ENCODE results near the gene THRAP3. TPM values are rescaled to one million over a fixed set of nuclear protein-coding genes. Genes with fewer than 3 reads are reported as not detected.

Gene THRAP3
- total RNA-seq, 1 donor from 2014 or later, result 82.4 TPM

GRCh38 chr1:36327421-36328087 is 103.3 kb downstream of the THRAP3 start:
- Histone ChIP-seq H3K4me3 (ENCODE audit: low read depth, low read length) (no peak overlapping the region), H3K27me3 (ENCODE audit: control insufficient read depth, insufficient read depth, low read length) (no peaks in the 10 kb centered on the region), H3K36me3 (ENCODE audit: control insufficient read depth, insufficient read depth, low read length) (no peaks in the 10 kb centered on the region)
- no peak for TF ChIP-seq CTCF (IDR thresholded peaks at IDR 0.05; ENCODE audit: insufficient read depth, low read length, severe bottlenecking)
- FAIRE-seq (peak; percentile 93), DNase-seq (ENCODE audit: low read depth) (peak; percentile 82)

GRCh38 chr1:36328088-36328480 is 103.8 kb downstream of the THRAP3 start:
- no peak for TF ChIP-seq CTCF (IDR thresholded peaks at IDR 0.05; ENCODE audit: insufficient read depth, low read length, severe bottlenecking)
- H3K36me3 ChIP-seq (ENCODE audit: control insufficient read depth, insufficient read depth, low read length), result no peaks in the 10 kb centered on the region
- DNase-seq (ENCODE audit: low read depth), result no peak
- H3K4me3 ChIP-seq (ENCODE audit: low read depth, low read length), result no peak overlapping the region
- H3K27me3 ChIP-seq (ENCODE audit: control insufficient read depth, insufficient read depth, low read length), result no peaks in the 10 kb centered on the region
- FAIRE-seq, result no peak

GRCh38 chr1:36328713-36329112 is 104.5 kb downstream of the THRAP3 start:
- FAIRE-seq, result no peak

GRCh38 chr1:36329817-36330216 is 105.6 kb downstream of the THRAP3 start:
- no peak for TF ChIP-seq CTCF (IDR thresholded peaks at IDR 0.05; ENCODE audit: insufficient read depth, low read length, severe bottlenecking)
- H3K4me3 ChIP-seq (ENCODE audit: low read depth, low read length), result no peak overlapping the region
- H3K36me3 ChIP-seq (ENCODE audit: control insufficient read depth, insufficient read depth, low read length), result no peaks in the 10 kb centered on the region
- no peak for FAIRE-seq
- DNase-seq (ENCODE audit: low read depth), result no peak
- H3K27me3 ChIP-seq (ENCODE audit: control insufficient read depth, insufficient read depth, low read length), result no peaks in the 10 kb centered on the region

More at GRCh38 chr1:36328713-36329112, 104.5 kb downstream of the THRAP3 start:
- H3K4me3 ChIP-seq (ENCODE audit: low read depth, low read length), result no peak overlapping the region
- no peaks in the 10 kb centered on the region for H3K36me3 ChIP-seq (ENCODE audit: control insufficient read depth, insufficient read depth, low read length)
- DNase-seq (ENCODE audit: low read depth), result peak; percentile 21
- no peak for TF ChIP-seq CTCF (IDR thresholded peaks at IDR 0.05; ENCODE audit: insufficient read depth, low read length, severe bottlenecking)
- no peaks in the 10 kb centered on the region for H3K27me3 ChIP-seq (ENCODE audit: control insufficient read depth, insufficient read depth, low read length)

GRCh38 chr1:36330940-36331339 is 106.7 kb downstream of the THRAP3 start:
- no peak for TF ChIP-seq CTCF (IDR thresholded peaks at IDR 0.05; ENCODE audit: insufficient read depth, low read length, severe bottlenecking)
- DNase-seq (ENCODE audit: low read depth), result no peak
- H3K27me3 ChIP-seq (ENCODE audit: control insufficient read depth, insufficient read depth, low read length), result no peaks in the 10 kb centered on the region
- H3K36me3 ChIP-seq (ENCODE audit: control insufficient read depth, insufficient read depth, low read length), result no peaks in the 10 kb centered on the region
- no peak for FAIRE-seq
- no peak overlapping the region for H3K4me3 ChIP-seq (ENCODE audit: low read depth, low read length)

- Histone ChIP-seq H3K36me3 (ENCODE audit: control insufficient read depth, insufficient read depth, low read length) (peaks cover 15% of the 10 kb centered on the region), H3K27me3 (ENCODE audit: control insufficient read depth, insufficient read depth, low read length) (no peaks in the 10 kb centered on the region), H3K4me3 (ENCODE audit: low read depth, low read length) (no peak overlapping the region)
- no peak for TF ChIP-seq CTCF (IDR thresholded peaks at IDR 0.05; ENCODE audit: insufficient read depth, low read length, severe bottlenecking)
- FAIRE-seq, result peak; percentile 50
- no peak for DNase-seq (ENCODE audit: low read depth)
Observed at GRCh38 chr1:36337830-36338229, 113.6 kb downstream of the THRAP3 start.

Measured in bronchial epithelial cell (primary cell).